MM.1S (cell line): ENCODE measurements around the gene C17orf58.

Experiments used
- DNase-seq: peaks from one replicate; pipeline ENCODE4 v3.0.0-alpha.2; 2015
- H2AFZ ChIP-seq: fragments of 300-600 bp; sonication (generic); 2 replicates; pipeline ENCODE4 v1.6.0; 2016; ENCODE audit warnings: antibody characterized with exemption, low read length
- H3F3A ChIP-seq: fragments of 300-600 bp; sonication (generic); 2 replicates; pipeline ENCODE4 v1.6.1; 2016; ENCODE audit warnings: mild to moderate bottlenecking, antibody characterized with exemption, low read length, moderate library complexity, mixed read lengths; ENCODE audit not compliant: insufficient read depth
- H3K27ac ChIP-seq: fragments of 300-600 bp; sonication (generic); 2 replicates; pipeline ENCODE4 v1.5.1; 2016; ENCODE audit warnings: mild to moderate bottlenecking, low read length
- H3K27me3 ChIP-seq: fragments of 300-600 bp; sonication (generic); replicated peaks from 2 replicates; pipeline ENCODE4 v1.6.0; 2016; ENCODE audit warnings: low read length; ENCODE audit not compliant: insufficient read depth
- H3K36me3 ChIP-seq: fragments of 300-600 bp; sonication (generic); replicated peaks from 2 replicates; pipeline ENCODE4 v1.6.1; 2016; ENCODE audit warnings: mild to moderate bottlenecking, low read length, mixed read lengths; ENCODE audit not compliant: insufficient read depth
- H3K4me1 ChIP-seq: fragments of 300-600 bp; sonication (generic); 2 replicates; pipeline ENCODE4 v1.6.1; 2016; ENCODE audit warnings: low read length, mixed read lengths
- H3K4me2 ChIP-seq: fragments of 300-600 bp; sonication (generic); 2 replicates; pipeline ENCODE4 v1.6.0; 2016; ENCODE audit warnings: low read depth, low read length
- H3K4me3 ChIP-seq: fragments of 300-600 bp; sonication (generic); 2 replicates; pipeline ENCODE4 v1.5.1; 2016; ENCODE audit warnings: low read length, mixed read lengths
- H3K79me2 ChIP-seq: fragments of 300-600 bp; sonication (generic); 2 replicates; pipeline ENCODE4 v1.6.1; 2016; ENCODE audit warnings: mixed run types, low read length, mixed read lengths
- H3K9ac ChIP-seq: fragments of 300-600 bp; sonication (generic); 2 replicates; pipeline ENCODE4 v1.6.1; 2016; ENCODE audit warnings: low read length, mixed read lengths
- H3K9me2 ChIP-seq: fragments of 300-600 bp; sonication (generic); replicated peaks from 2 replicates; pipeline ENCODE4 v1.6.1; 2016; ENCODE audit warnings: mild to moderate bottlenecking, low read length, mixed read lengths; ENCODE audit not compliant: insufficient read depth
- H3K9me3 ChIP-seq: fragments of 300-600 bp; sonication (generic); replicated peaks from 2 replicates; pipeline ENCODE4 v1.6.1; 2016; ENCODE audit warnings: mild to moderate bottlenecking, low read length, mixed read lengths; ENCODE audit not compliant: insufficient read depth
- H4K20me1 ChIP-seq: fragments of 300-600 bp; sonication (generic); 2 replicates; pipeline ENCODE4 v1.6.1; 2016; ENCODE audit warnings: mild to moderate bottlenecking, low read length, moderate library complexity, mixed read lengths; ENCODE audit not compliant: insufficient read depth
- CTCF ChIP-seq: fragments of 300-600 bp; sonication (generic); IDR thresholded peaks from 2 replicates; pipeline ENCODE4 v1.5.1; 2016; ENCODE audit warnings: antibody characterized with exemption, low read length, mixed read lengths
- EZH2 ChIP-seq: fragments of 300-600 bp; sonication (generic); optimal IDR thresholded peaks from 2 replicates; pipeline ENCODE3; 2017; ENCODE audit warnings: low read depth, mild to moderate bottlenecking, antibody characterized with exemption, low read length, mixed read lengths
- EZH2phosphoT487 ChIP-seq: fragments of 300-600 bp; sonication (generic); IDR thresholded peaks from 2 replicates; pipeline ENCODE4 v1.6.1; 2018; ENCODE audit warnings: antibody characterized with exemption, low read length

Gene C17orf58

GRCh38 chr17:67959510-67959909, 36.8 kb downstream of the C17orf58 start:
- H3K27me3 ChIP-seq, result no peaks in the 10 kb centered on the region
- no peak overlapping the region for H3K4me2 ChIP-seq
- H3K4me1 ChIP-seq, result no peaks in the 10 kb centered on the region
- no peaks in the 10 kb centered on the region for H3K79me2 ChIP-seq
- no peaks in the 10 kb centered on the region for H3K9me3 ChIP-seq
- H3K36me3 ChIP-seq, result no peaks in the 10 kb centered on the region
- no peak overlapping the region for H2AFZ ChIP-seq
- H3F3A ChIP-seq, result no peaks in the 10 kb centered on the region
- no peak for DNase-seq
- H3K27ac ChIP-seq, result no peak overlapping the region
- H3K9ac ChIP-seq, result no peak overlapping the region
- TF ChIP-seq EZH2 (no peak), CTCF (no peak), EZH2phosphoT487 (no peak)
- no peaks in the 10 kb centered on the region for H4K20me1 ChIP-seq
- H3K9me2 ChIP-seq, result no peaks in the 10 kb centered on the region
- no peak overlapping the region for H3K4me3 ChIP-seq

- no peak for TF ChIP-seq EZH2phosphoT487
- no peak for TF ChIP-seq CTCF
- no peak for TF ChIP-seq EZH2
- Histone ChIP-seq H3K9me3 (no peaks in the 10 kb centered on the region), H3K4me1 (no peaks in the 10 kb centered on the region), H3K4me2 (no peak overlapping the region), H3K9me2 (no peaks in the 10 kb centered on the region), H4K20me1 (no peaks in the 10 kb centered on the region), H3F3A (no peaks in the 10 kb centered on the region), H3K36me3 (no peaks in the 10 kb centered on the region), H3K4me3 (no peak overlapping the region), H3K27ac (no peak overlapping the region), H3K79me2 (no peaks in the 10 kb centered on the region), H3K9ac (no peak overlapping the region), H3K27me3 (no peaks in the 10 kb centered on the region), H2AFZ (no peak overlapping the region)
- DNase-seq, result no peak
These were observed 45.3 kb downstream of the C17orf58 start for GRCh38 chr17:67950945-67951344.

GRCh38 chr17:67947325-67947813, 48.9 kb downstream of the C17orf58 start:
- H3K9me3 ChIP-seq, result no peaks in the 10 kb centered on the region
- no peak overlapping the region for H3K4me3 ChIP-seq
- DNase-seq, result no peak
- no peak overlapping the region for H3K9ac ChIP-seq
- H3K27me3 ChIP-seq, result no peaks in the 10 kb centered on the region
- H3K27ac ChIP-seq, result no peak overlapping the region
- H2AFZ ChIP-seq, result no peak overlapping the region
- no peak overlapping the region for H3K4me2 ChIP-seq
- no peaks in the 10 kb centered on the region for H3K4me1 ChIP-seq
- 0 out of 2 replicates have a peak, but pooled peaks cover 2% of the 10 kb centered on the region for H3K36me3 ChIP-seq
- H3F3A ChIP-seq, result no peaks in the 10 kb centered on the region
- H3K9me2 ChIP-seq, result no peaks in the 10 kb centered on the region
- no peaks in the 10 kb centered on the region for H4K20me1 ChIP-seq
- H3K79me2 ChIP-seq, result no peaks in the 10 kb centered on the region
- TF ChIP-seq EZH2phosphoT487, result no peak
- no peak for TF ChIP-seq EZH2
- TF ChIP-seq CTCF, result no peak
